Measurements from ENCODE around the gene HMGXB4.
"Not testable (repeated sequence)": the region's sequence is repeated elsewhere in the genome, so short reads cannot be mapped to it uniquely, and the experiment has no call there.

- TF ChIP-seq EZH2 (IDR thresholded peaks at IDR 0.05; ENCODE audit: low read length), result not testable (repeated sequence)
- TF ChIP-seq, protein P1, sequence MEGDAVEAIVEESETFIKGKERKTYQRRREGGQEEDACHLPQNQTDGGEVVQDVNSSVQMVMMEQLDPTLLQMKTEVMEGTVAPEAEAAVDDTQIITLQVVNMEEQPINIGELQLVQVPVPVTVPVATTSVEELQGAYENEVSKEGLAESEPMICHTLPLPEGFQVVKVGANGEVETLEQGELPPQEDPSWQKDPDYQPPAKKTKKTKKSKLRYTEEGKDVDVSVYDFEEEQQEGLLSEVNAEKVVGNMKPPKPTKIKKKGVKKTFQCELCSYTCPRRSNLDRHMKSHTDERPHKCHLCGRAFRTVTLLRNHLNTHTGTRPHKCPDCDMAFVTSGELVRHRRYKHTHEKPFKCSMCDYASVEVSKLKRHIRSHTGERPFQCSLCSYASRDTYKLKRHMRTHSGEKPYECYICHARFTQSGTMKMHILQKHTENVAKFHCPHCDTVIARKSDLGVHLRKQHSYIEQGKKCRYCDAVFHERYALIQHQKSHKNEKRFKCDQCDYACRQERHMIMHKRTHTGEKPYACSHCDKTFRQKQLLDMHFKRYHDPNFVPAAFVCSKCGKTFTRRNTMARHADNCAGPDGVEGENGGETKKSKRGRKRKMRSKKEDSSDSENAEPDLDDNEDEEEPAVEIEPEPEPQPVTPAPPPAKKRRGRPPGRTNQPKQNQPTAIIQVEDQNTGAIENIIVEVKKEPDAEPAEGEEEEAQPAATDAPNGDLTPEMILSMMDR (optimal IDR thresholded peaks at IDR 0.05 in 1 of 3, IDR thresholded peaks at IDR 0.05 in 1 of 3, conservative IDR thresholded peaks at IDR 0.05 in 1 of 3; ENCODE audit: extremely low read depth in 1 of 3, insufficient read depth in 2 of 3, low read length in 3 of 3), result not testable (repeated sequence)
Measured at GRCh38 chr22:35244507-35244906, 12.8 kb upstream of the HMGXB4 start.
